ENCODE measurements around the gene RPL18.
A peak's percentile ranks its signal among the peaks of the same experiment; 100 is the strongest.

Gene RPL18

GRCh38 chr19:48614436-48615230 lies 4.3 kb downstream of the RPL18 start, which contains the start of gene FAM83E:
FAM83E (minus strand) TSS chr19:48615076; CDS start chr19:48613372, 1,704 bp downstream.
- peak; percentile 63 for DNase-seq (ENCODE audit: low spot score)

- DNase-seq (ENCODE audit: low spot score) = peak; percentile 50
Observed at GRCh38 chr19:48613852-48614435, 5.0 kb downstream of the RPL18 start.

GRCh38 chr19:48613024-48613851 lies 5.7 kb downstream of the RPL18 start:
- peak; percentile 50 for DNase-seq (ENCODE audit: low spot score)

- no peak for DNase-seq (ENCODE audit: low spot score)
Observed at GRCh38 chr19:48611872-48612271, 7.1 kb downstream of the RPL18 start.

GRCh38 chr19:48609571-48610108 lies 9.3 kb downstream of the RPL18 start:
- no peak for DNase-seq (ENCODE audit: low spot score)

GRCh38 chr19:48608798-48609263 lies 10.1 kb downstream of the RPL18 start:
- peak; percentile 75 for DNase-seq (ENCODE audit: low spot score)

- DNase-seq (ENCODE audit: low spot score) = no peak
Observed at GRCh38 chr19:48607359-48607755, 11.6 kb downstream of the RPL18 start.

GRCh38 chr19:48606463-48607358 lies 12.3 kb downstream of the RPL18 start, which contains the start of gene SPACA4:
SPACA4 (plus strand) TSS chr19:48606742; CDS start chr19:48606979, 237 bp downstream.
- peak; percentile 45 for DNase-seq (ENCODE audit: low spot score)

GRCh38 chr19:48603850-48604249 lies 15.1 kb downstream of the RPL18 start:
- DNase-seq (ENCODE audit: low spot score) = no peak

- DNase-seq (ENCODE audit: low spot score) = no peak
Observed at GRCh38 chr19:48603449-48603848, 15.5 kb downstream of the RPL18 start.

- DNase-seq (ENCODE audit: low spot score) = no peak
Observed at GRCh38 chr19:48603001-48603400, 16.0 kb downstream of the RPL18 start.

GRCh38 chr19:48600679-48601417 lies 18.1 kb downstream of the RPL18 start:
- DNase-seq (ENCODE audit: low spot score) = no peak

- DNase-seq (ENCODE audit: low spot score) = no peak
Observed at GRCh38 chr19:48598996-48599700, 19.8 kb downstream of the RPL18 start.

- no peak for DNase-seq (ENCODE audit: low spot score)
Observed at GRCh38 chr19:48596679-48597465, 22.1 kb downstream of the RPL18 start.

- DNase-seq (ENCODE audit: low spot score) = no peak
Observed at GRCh38 chr19:48596237-48596636, 22.7 kb downstream of the RPL18 start.

GRCh38 chr19:48595833-48596232 lies 23.1 kb downstream of the RPL18 start:
- no peak for DNase-seq (ENCODE audit: low spot score)

GRCh38 chr19:48595171-48595570 lies 23.8 kb downstream of the RPL18 start:
- no peak for DNase-seq (ENCODE audit: low spot score)

- no peak for DNase-seq (ENCODE audit: low spot score)
Observed at GRCh38 chr19:48591021-48591420, 28.0 kb downstream of the RPL18 start.
